Activated CD8-positive, alpha-beta memory T cell treated with anti-CD3 and anti-CD28 coated beads, Interleukin-2, amount 10 ng/mL, durations not matched to agents 7 days and 5 days (primary cell): Measurements from ENCODE around the gene TARM1. TPM values are rescaled to one million over a fixed set of nuclear protein-coding genes. Genes with fewer than 3 reads are reported as not detected.

Source experiments
- ATAC-seq: fragments of 150-1000 bp; cut with Tn5 transposase; one replicate; pipeline ENCODE4 v1.10.0; 2021; ENCODE audit warnings: moderate library complexity
- CTCF ChIA-PET: fragments of 350-600 bp; sonication (Branson Sonifier 250); formaldehyde crosslinking; loops from one replicate; lab custom pipeline; 2021; ENCODE audit warnings: antibody characterized with exemption; lab: Charles Lee
- DNase-seq: peaks from one replicate; pipeline ENCODE4 v3.0.0-alpha.2; 2020
- H3K27ac Mint-ChIP-seq: one replicate; pipeline ENCODE4 v1.8.0; 2021; ENCODE audit warnings: mild to moderate bottlenecking, mixed read lengths
- H3K27me3 Mint-ChIP-seq: one replicate; pipeline ENCODE4 v1.8.0; 2021; ENCODE audit warnings: mixed read lengths
- H3K36me3 Mint-ChIP-seq: one replicate; pipeline ENCODE4 v1.8.0; 2021; ENCODE audit warnings: mild to moderate bottlenecking, mixed read lengths
- H3K4me1 Mint-ChIP-seq: one replicate; pipeline ENCODE4 v1.8.0; 2021; ENCODE audit warnings: mixed read lengths
- H3K4me3 Mint-ChIP-seq: one replicate; pipeline ENCODE4 v1.8.0; 2021; ENCODE audit warnings: mild to moderate bottlenecking, moderate library complexity, mixed read lengths
- H3K9me3 Mint-ChIP-seq: one replicate; pipeline ENCODE4 v1.8.0; 2022; ENCODE audit warnings: low read depth, mixed read lengths
- total RNA-seq, 2 experiments: library from RNA; stranded (reverse); gene quantifications; one replicate each; pipeline ENCODE4 v1.2.3, GENCODE V29; 2021

The TARM1 gene
- not detected for total RNA-seq

DNA sequence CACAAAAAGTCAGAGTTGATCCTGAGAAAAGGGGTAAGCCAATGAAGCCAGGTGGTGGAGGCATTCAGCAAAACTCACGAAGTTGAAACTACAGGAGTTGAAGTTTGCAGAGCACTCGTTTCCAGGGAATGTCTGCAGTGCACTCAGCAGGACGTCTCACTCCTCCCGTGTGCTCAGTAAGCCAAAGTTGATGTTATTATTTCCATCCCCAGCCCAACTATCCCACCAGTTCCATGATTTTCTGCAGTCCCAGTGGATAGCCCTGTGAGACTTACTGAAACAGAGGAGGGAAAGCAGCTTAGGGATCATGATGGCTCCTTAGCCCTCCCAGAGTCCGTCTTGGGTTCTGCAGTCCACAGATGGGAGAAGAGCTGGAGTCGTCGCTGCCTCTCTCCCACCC lies at the start of gene TARM1:
Gene TARM1, minus strand, starts transcription at position 334 of the 400 bp plus-strand sequence. Its CDS starts 25 bp downstream, at position 309.
- Mint-ChIP-seq H3K4me3 (no peak within 1 kb of the TSS), H3K36me3 (peaks cover 1% of the 10 kb centered on the region), H3K4me1 (no peaks in the 10 kb centered on the region), H3K27ac (no peak within 1 kb of the TSS), H3K27me3 (no peaks in the 10 kb centered on the region), H3K9me3 (peaks cover 5% of the 10 kb centered on the region)
- no peak for DNase-seq
- no peak for ATAC-seq
- CTCF ChIA-PET: no interaction called here

DNA sequence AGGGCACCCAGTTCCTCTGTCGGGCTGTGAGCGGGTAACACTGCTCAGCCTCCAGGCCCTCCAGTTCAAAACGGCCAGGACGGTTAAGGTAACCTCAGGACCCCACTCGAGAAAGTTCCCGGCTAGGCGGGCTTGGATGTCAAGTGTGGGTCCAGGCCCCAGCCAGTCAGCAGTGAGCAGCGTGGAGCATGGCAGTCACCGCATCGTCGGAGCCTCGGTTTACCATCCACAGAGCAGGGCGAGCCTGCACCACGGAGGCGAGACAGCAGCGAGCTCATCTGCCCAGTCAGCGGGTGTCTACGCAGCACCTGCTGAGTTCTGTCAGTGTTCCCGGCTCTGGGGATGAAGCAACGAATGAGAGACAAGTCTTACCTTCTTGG lies 48.4 kb upstream of the TARM1 start:
- no peaks in the 10 kb centered on the region for H3K9me3 Mint-ChIP-seq
- ATAC-seq (no peak), DNase-seq (no peak)
- no peaks in the 10 kb centered on the region for H3K27me3 Mint-ChIP-seq
- H3K27ac Mint-ChIP-seq: no peak overlapping the region
- no peak overlapping the region for H3K4me3 Mint-ChIP-seq
- peaks cover 8% of the 10 kb centered on the region for H3K36me3 Mint-ChIP-seq
- CTCF ChIA-PET: no interaction called here
- H3K4me1 Mint-ChIP-seq: no peaks in the 10 kb centered on the region

DNA sequence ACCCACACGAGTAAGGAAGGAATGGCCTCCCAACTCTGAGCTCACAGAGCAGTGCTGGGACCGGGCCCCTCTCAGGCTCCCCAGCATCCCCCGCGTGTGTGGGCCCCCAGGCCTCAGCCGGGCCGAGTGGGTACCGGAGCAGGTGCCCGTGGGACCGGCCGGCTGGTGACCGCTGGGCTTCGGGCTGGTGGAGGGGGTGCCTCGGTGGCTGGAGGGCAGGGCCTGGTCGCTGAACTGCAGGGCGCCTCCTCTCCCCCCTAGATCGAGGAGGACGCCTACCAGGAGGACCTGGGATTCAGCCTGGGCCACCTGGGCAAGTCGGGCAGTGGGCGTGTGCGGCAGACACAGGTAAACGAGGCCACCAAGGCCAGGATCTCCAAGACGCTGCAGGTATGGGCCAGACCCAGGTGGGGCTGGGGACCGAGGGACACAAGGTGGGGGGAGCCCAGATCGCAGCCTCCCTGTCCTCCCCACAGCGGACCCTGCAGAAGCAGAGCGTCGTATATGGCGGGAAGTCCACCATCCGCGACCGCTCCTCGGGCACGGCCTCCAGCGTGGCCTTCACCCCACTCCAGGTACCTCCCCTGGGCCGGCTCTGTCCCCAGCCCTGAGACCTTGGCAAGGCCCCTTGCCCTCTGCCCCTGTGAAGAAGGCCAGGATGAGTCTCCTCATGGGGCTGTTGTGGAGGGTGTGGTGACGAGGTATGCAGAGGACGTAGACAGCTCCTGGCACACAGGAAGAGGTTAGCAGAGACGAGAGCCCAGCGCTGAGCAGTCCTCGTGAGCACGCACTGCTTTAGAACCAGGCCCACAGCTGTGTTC lies 47.8 kb upstream of the TARM1 start:
- Mint-ChIP-seq H3K4me3 (no peak overlapping the region), H3K36me3 (peaks cover 8% of the 10 kb centered on the region), H3K27me3 (no peaks in the 10 kb centered on the region), H3K9me3 (no peaks in the 10 kb centered on the region), H3K27ac (no peak overlapping the region), H3K4me1 (no peaks in the 10 kb centered on the region)
- ATAC-seq: no peak
- CTCF ChIA-PET: no interaction called here
- DNase-seq: no peak

DNA sequence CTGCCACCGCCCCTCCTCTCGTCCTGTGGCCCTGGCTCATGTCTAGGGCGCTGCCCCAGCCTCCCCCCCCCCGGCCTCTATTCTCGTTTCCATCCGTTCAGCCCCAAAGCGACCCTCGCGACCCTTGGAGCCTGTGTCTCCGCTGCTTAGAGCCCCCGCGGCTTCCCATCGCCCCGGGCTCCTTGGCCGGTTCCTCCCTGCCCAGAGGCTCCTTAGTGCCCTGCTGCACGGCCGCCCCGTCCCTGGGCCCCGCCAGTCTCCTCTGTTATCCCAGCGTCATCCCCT lies 47.2 kb upstream of the TARM1 start:
- no peak overlapping the region for H3K27ac Mint-ChIP-seq
- H3K9me3 Mint-ChIP-seq: no peaks in the 10 kb centered on the region
- no peaks in the 10 kb centered on the region for H3K4me1 Mint-ChIP-seq
- DNase-seq (no peak), ATAC-seq (no peak)
- no peaks in the 10 kb centered on the region for H3K27me3 Mint-ChIP-seq
- H3K36me3 Mint-ChIP-seq: peaks cover 8% of the 10 kb centered on the region
- CTCF ChIA-PET: no interaction called here
- no peak overlapping the region for H3K4me3 Mint-ChIP-seq

DNA sequence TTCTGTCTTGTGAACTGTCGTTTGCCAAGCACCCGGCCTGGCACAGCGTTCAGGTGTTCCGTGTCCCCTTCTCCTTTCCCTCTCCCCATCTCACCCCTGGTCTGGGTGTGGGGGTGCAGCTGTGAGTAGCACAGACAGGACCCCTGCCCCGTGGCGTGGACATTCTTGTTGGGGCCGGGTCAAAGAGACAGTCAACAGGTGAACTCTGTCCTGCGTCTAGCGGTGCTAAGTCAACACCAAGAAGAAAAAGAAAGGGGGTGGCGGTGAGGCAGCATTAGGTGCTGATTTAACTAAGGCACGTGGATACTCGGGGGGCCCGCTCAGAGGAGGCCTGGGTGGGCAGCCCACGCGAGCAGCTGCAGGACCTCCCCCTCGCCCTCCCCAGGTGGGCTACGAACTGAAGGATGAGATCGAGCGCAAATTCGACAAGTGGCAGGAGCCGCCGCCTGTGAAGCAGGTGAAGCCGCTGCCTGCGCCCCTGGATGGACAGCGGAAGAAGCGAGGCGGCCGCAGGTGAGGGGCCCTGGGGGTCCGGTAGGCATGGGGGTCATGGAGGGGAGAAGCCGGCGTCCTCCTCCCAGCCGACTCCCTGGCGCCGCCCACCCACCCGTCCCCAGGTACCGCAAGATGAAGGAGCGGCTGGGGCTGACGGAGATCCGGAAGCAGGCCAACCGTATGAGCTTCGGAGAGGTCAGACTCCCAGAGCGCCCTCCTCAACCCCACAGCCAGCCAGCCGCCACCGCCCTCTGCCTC lies 46.7 kb upstream of the TARM1 start:
- H3K9me3 Mint-ChIP-seq: no peaks in the 10 kb centered on the region
- CTCF ChIA-PET: no interaction called here

DNA sequence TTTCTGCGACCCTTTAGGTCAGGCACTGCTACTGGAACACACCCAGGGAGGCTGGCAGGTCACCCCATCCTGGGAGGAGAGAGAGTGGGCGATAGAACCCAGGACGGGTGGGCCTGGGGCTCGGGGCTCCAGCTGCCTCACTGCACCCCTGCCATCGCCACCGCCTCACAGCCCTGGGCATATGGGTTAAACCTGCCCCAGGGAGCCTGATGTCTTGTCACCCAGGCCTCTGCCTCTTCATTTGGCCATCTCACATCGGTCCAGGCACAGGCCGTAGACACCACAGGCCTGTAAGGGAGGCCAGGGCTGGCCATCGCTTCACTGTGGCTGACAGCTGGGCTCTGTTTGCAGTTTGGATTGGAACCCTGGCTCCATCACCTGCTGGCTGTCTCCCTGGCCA lies 44.5 kb upstream of the TARM1 start:
- Mint-ChIP-seq H3K36me3 (peaks cover 14% of the 10 kb centered on the region), H3K4me1 (no peaks in the 10 kb centered on the region), H3K9me3 (no peaks in the 10 kb centered on the region), H3K27me3 (no peaks in the 10 kb centered on the region), H3K4me3 (no peak overlapping the region), H3K27ac (no peak overlapping the region)
- ATAC-seq: no peak
- DNase-seq: no peak
- CTCF ChIA-PET: no interaction called here

More for the DNA sequence above, 46.7 kb upstream of the TARM1 start:
- H3K4me3 Mint-ChIP-seq: no peak overlapping the region
- H3K4me1 Mint-ChIP-seq: no peaks in the 10 kb centered on the region
- H3K27ac Mint-ChIP-seq: no peak overlapping the region
- DNase-seq: no peak
- peaks cover 8% of the 10 kb centered on the region for H3K36me3 Mint-ChIP-seq
- H3K27me3 Mint-ChIP-seq: no peaks in the 10 kb centered on the region
- no peak for ATAC-seq

DNA sequence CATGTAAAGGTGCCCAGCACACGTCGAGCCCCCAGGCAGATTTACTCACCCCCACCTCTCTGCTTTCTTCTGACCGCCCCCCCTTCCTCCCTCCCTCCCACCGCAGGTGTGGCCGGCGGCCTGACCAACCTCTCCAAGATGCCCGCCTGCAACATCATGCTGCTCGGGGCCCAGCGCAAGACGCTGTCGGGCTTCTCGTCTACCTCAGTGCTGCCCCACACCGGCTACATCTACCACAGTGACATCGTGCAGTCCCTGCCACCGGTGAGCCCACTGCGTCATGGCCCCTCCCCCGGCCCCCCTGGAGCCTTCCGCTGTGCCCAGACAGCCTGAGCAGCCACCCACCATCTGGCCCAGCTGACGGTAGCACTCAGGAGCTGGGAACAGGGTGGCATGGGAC lies 43.2 kb upstream of the TARM1 start:
- no peaks in the 10 kb centered on the region for H3K9me3 Mint-ChIP-seq
- no peaks in the 10 kb centered on the region for H3K4me1 Mint-ChIP-seq
- no peak overlapping the region for H3K27ac Mint-ChIP-seq
- H3K4me3 Mint-ChIP-seq: no peak overlapping the region
- no peaks in the 10 kb centered on the region for H3K27me3 Mint-ChIP-seq
- DNase-seq (no peak), ATAC-seq (no peak)
- H3K36me3 Mint-ChIP-seq: peaks cover 18% of the 10 kb centered on the region
- CTCF ChIA-PET: interaction anchor here (1.0 kb wide), 1 partner anchor 9 kb away, joined by 3 read pairs; no protein-coding TSS in a partner anchor

DNA sequence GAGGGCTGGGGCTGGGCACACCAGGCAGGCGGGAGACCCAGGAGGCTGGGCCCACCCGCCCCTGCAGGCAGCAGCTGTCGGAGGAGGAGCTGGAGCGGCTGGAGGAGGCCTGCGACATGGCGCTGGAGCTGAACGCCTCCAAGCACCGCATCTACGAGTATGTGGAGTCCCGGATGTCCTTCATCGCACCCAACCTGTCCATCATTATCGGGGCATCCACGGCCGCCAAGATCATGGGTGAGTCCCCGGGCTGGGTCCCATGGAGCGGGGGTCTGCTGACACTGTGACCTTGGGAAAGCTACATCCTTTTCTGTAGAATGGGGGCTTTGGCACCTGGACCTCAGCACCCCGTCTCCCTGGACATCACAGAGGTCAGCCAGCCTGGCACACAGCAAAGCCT lies 42.5 kb upstream of the TARM1 start:
- no peaks in the 10 kb centered on the region for H3K4me1 Mint-ChIP-seq
- no peaks in the 10 kb centered on the region for H3K27me3 Mint-ChIP-seq
- CTCF ChIA-PET: interaction anchor here (1.0 kb wide), 1 partner anchor 9 kb away, joined by 3 read pairs; no protein-coding TSS in a partner anchor
- no peaks in the 10 kb centered on the region for H3K9me3 Mint-ChIP-seq
- ATAC-seq: no peak
- no peak overlapping the region for H3K4me3 Mint-ChIP-seq
- H3K36me3 Mint-ChIP-seq: peaks cover 18% of the 10 kb centered on the region
- no peak overlapping the region for H3K27ac Mint-ChIP-seq
- DNase-seq: no peak

DNA sequence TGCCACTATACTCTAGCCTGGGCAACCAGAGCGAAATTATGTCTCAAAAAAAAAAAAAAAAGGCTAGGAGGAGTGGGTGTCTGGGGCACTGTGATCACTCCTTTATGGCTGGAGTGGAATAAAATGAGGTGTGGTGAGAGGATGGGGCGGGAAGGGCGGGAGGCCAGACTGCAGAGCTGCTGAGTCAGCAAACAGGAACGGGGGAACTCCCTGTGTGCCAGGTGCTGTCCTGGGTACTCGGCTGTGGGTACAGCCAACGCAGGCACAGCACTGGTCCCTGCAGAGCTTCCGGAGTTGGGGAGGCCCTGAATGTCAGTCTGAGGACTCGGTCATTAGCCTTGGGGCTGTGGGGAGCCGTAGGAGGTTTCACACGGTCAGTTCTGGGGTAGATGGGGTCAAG lies 40.1 kb upstream of the TARM1 start:
- Mint-ChIP-seq H3K36me3 (peaks cover 16% of the 10 kb centered on the region), H3K4me3 (no peak overlapping the region), H3K27ac (no peak overlapping the region), H3K27me3 (no peaks in the 10 kb centered on the region), H3K4me1 (peaks cover 12% of the 10 kb centered on the region), H3K9me3 (no peaks in the 10 kb centered on the region)
- DNase-seq: no peak
- no peak for ATAC-seq
- CTCF ChIA-PET: no interaction called here

DNA sequence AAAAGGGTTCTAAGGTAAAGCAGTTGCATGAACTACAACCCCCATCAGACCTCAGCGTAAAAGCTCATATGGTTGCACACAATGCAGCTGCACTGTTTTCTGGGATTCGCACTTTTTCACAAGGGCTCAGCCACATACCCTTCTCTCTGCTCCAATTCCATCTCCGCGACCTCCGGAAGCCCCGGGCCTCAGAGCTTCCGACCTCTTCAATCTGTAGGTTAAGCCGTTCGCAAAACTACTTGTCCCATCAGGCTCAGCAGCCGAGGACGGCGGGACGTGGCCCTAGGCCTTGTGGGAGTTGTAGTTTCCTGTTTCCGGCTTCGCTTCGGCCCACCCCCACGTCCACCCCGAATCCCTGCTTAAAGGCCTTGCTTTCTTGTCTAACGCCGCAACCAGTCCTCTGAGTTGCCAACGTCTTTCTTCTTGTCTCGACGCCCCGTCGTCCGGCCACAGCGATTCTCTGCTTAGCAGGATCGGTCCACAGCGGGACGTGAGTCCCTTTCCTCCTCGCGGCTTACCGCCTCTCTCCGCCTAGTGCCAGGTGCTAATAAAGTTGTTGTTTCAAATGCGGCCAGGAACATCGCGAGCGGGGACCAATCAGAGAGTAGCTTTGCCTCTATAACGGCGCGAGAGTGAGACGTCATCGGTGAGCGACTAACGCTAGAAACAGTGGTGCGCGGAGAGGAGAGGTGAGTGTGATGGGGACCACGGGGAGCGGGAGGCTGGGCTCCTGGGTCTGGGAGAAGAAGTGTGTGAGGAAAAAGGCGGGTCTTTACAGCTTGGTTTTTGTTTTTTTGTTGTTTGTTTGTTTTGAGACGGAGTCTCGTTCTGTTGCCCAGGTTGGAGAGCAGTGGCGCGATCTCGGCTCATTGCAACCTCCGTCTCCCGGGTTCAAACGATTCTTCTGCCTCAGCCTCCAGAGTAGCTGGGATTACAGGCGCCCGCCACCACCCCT lies 34.2 kb upstream of the TARM1 start, which contains the start of the genes PRPF31 and TFPT:
Gene PRPF31, plus strand, starts transcription at position 646 of the 955 bp plus-strand sequence. CDS start 2,525 bp downstream, outside the sequence.
Gene TFPT, minus strand, starts transcription at position 549 of the 955 bp plus-strand sequence. Its CDS starts 388 bp downstream, at position 161.
- Mint-ChIP-seq H3K27me3 (no peaks in the 10 kb centered on the region), H3K27ac (peak within 1 kb of the TSS; percentile 96), H3K9me3 (no peaks in the 10 kb centered on the region), H3K36me3 (peaks cover 24% of the 10 kb centered on the region), H3K4me3 (peak within 1 kb of the TSS; percentile 93), H3K4me1 (peaks cover 33% of the 10 kb centered on the region)
- peak; percentile 91 for ATAC-seq
- peak; percentile 98 for DNase-seq
- CTCF ChIA-PET: interaction anchor here (0.7 to 2.6 kb wide), 7 partner anchors 11 to 233 kb away, joined by 3 to 9 read pairs (median 6); partner anchors contain the start of genes CNOT3, LENG1, MBOAT7 and NDUFA3

DNA sequence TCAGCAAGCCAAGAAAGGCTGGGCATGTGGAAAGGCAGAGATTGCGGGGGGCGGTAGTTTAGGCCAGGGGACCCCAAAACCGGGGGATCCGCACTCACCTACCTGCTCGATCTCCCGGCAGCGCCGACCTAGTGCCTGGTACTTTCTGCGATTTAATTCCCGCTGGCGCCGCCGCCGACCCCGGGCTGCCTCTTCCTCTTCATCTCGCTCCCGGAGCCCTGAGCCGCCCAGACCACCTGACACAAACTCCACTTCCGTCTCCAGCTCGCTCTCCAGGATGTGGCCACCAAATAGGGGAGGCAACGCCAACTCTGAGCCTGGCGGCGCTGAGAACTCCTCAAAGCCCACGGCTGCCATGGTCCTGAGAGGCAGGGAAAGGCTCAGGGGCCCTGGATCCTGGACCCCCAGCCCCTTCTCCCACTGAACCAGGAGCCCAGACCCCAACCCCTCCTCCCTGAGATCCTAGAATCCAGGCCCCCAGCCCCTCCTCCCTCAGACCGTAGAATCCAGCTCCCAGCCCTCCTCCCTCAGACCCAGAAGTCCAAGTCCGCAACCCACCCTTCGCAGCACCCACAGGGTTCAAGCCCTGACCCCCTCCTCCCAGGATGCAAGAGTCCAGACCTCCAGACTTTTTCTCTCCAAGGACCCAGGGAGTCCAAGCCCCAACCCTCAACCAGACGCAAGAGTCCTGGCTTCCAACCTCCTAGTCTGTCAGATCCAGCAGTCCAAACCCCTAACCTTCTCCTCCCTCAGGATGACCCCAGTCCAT lies 33.4 kb upstream of the TARM1 start:
- Mint-ChIP-seq H3K36me3 (peaks cover 26% of the 10 kb centered on the region), H3K4me1 (peaks cover 34% of the 10 kb centered on the region), H3K27ac (peak overlapping the region; percentile 96), H3K4me3 (peak overlapping the region; percentile 93), H3K27me3 (no peaks in the 10 kb centered on the region), H3K9me3 (no peaks in the 10 kb centered on the region)
- CTCF ChIA-PET: interaction anchor here (0.7 to 2.6 kb wide), 6 partner anchors 12 to 232 kb away, joined by 3 to 9 read pairs (median 6); partner anchors contain the start of genes CNOT3, LENG1, MBOAT7 and NDUFA3
- ATAC-seq (peak; percentile 62), DNase-seq (peak; percentile 87)

DNA sequence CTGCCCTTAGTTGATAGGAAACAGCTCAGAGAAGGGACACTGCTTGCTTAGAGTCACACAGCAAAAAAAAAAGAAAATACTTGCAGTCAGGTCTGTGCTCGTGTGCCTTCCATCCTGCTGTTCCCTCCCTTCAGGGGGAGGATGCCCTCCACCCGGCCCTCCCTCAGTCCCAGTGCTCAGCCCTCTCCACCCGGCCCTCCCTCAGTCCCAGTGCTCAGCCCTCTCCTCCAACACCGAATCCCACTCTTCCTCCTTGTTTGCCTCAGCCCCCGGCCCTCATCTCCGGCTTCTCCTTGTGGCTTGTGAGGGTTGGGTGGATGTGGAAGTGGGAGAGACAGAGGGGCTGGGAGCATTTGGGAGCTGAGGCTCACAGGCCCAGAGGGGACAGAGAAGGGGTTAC lies 28.5 kb upstream of the TARM1 start:
- no peaks in the 10 kb centered on the region for H3K9me3 Mint-ChIP-seq
- peaks cover 18% of the 10 kb centered on the region for H3K4me1 Mint-ChIP-seq
- no peaks in the 10 kb centered on the region for H3K27me3 Mint-ChIP-seq
- peaks cover 44% of the 10 kb centered on the region for H3K36me3 Mint-ChIP-seq
- no peak overlapping the region for H3K27ac Mint-ChIP-seq
- DNase-seq (no peak), ATAC-seq (no peak)
- CTCF ChIA-PET: interaction anchor here (0.5 kb wide), 1 partner anchor 27 kb away, joined by 3 read pairs; no protein-coding TSS in a partner anchor
- no peak overlapping the region for H3K4me3 Mint-ChIP-seq
